ENCODE data around the gene HEXIM2.
A peak's percentile ranks its signal among the peaks of the same experiment; 100 is the strongest.
"Not testable (repeated sequence)": the region's sequence is repeated elsewhere in the genome, so short reads cannot be mapped to it uniquely, and the experiment has no call there.

The HEXIM2 gene

DNA sequence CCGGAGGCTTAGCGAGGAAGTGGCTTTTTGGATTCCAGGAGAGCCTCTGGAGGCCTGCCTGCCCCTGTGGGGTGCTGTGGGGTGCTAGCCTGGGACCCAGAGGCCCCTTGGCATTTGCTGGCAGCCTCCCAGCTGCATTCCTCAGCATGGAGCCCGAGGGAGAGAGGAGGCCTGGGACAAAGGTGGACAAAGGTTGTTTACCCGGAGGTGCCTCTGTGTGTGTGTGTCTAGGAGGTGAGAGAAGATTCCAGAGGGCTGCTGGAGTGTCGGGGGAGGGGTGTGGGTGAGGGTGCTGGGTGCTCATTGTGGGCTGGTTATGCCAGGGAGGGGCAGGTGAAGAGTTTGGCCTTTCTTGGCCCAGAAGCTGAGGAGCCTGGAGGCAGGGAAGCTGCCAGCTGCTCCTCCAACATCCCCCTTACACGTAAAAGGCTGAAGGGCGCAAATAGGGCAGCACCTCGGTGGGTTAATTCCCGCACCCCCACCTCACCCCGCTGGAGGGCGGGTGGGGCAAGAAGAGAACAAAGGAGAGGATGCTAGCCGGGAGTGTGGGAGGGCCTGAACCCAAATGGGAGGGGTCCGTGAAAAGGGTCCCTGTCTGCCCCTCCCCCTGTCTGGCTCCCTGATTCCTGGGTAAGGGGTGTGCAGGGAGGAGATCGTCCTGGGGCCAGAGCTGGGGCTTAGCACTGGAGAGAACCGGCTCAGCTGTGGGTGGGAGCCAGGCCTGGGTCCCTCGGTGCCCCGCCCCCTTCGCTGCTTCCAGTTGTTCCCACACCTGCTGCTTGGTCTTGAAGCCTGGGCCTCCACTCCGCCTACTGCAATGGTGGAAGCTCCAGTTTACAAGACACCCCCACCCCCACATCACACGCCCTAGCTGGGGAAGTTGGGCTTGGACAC, 9.9 kb downstream of the HEXIM2 start:
- no peak for DNase-seq

DNA sequence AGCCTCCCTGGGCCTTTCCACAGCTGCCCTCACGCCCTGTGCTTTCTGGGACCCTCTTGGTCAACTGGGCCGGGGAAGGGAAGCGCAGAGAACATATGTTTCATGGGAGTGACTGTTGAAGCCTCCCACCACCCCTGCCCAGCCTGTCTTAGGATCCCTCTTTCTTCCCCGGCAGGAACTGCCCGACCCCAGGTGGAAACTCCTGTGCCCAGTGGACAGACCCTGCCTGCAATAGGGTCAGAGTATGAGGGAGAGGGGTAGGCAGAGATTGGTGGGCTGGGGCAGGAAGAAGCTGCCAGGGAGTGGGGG, 10.5 kb downstream of the HEXIM2 start:
- DNase-seq = no peak

DNA sequence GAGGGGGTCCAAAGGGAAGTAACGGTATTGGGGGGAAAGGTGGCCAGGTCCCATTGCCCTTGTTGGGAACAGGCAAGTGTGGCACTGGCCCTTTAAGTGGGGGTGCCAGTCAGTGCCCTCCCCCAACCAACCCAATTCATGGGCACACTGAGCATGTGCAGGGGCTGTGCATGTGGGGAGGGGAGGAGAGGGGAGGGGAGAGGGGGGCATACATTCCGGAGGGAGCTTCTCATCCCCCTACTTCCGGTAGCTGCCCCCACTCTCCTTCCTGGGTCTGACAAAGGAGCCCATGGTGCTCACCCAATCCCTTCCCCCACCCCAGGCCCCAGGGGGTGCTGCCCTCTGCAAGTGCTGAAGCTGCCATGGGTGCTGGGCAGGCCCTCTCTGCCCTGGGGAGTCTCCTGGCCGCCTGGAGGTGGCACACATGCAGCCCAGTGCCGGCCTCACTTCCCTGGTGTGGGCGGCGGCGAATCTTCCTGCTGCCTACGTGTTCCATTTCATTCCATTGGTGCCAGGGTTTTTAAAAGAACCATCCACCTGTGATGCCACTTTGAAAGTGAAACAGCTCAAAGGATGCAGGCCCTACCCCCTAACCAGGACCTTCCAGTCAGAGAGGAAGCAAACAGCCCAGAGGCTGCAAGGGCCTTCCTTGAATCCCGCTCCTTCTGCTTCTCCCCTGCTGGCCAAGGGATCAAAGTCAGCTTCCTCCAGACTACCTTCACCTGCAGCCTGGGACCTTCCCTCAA, 11.0 kb downstream of the HEXIM2 start:
- peak; percentile 35 for DNase-seq

DNA sequence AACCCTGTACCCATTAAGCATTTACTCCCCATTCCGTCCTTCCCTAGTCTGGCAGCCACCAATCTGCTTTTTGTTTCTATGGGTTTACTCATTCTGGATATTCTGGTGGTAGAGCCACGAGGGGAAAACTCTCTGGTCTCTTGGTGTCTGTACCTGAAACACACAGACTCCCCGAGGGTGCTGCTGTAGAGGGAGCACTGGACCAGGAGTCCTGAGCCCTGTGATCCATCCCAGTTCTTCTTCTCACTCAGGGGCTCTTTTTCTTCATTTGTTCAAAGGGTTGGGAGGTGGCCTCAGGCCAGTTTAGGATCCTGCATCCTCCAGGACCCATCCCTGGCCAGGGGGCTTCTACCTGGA, 14.1 kb downstream of the HEXIM2 start:
- no peak for DNase-seq

DNA sequence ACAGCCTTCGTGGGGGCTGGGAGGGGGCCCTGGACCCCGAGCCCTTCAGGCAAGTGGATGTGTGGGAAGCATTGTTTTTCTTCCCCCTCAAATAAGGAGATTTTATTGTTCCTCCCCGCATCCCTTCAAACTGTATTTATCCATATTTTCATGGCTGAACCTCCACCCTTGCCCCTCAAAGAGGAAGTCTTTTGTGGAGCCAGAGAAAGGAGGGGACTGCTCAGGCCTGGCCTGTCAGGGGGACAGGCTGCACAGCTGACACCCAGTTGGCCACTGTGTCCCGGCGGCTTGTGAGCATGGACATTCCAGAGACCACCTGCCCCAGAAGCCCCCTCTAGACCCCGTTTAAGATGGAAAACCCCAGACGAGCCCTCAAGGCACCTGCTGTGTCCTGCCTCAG, 15.9 kb downstream of the HEXIM2 start:
- DNase-seq = no peak

DNA sequence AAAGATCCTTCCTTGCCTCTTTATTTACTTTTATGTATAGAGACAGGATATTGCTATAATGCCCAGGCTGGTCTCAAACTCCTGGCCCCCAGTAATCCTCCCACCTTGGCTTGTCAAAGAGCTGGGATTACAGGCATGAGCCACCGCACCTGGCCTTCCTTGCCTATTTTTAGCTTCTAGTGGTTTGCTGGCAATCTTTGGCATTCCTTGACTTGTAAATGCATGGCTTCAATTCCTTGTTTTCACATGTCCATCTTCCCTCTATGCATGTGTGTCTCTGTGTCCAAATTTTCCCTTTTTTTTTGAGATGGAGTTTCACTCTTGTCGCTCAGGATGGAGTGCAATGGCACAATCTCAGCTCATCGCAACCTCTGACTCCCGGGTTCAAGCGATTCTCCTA, 22.5 kb downstream of the HEXIM2 start:
- no peak for DNase-seq

DNA sequence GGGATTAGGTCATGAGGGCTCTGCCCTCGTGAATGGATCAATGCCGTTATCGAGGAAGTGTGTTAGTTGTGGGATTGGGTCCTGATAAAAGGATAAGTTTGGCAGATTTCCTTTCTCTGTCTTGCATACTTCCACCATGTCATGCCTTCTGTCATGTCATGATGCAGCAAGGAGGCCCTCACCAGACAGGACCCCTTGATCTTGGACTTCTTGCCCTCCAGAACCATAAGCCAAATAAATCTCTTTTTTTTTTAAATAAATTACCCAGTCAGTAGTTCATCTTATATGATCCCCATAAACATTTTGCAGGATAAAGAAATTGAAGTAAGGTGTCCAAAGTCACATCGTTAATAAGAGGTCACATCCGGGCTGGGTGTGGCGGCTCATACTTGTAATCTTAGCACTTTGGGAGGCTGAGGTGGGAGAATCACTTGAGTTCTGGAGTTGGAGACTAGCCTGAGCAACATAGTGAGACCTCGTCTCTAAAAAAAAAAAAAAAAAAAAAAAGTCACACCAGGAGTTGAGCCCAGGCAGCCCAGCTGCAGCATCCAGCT, 25.2 kb downstream of the HEXIM2 start:
- DNase-seq = no peak

DNA sequence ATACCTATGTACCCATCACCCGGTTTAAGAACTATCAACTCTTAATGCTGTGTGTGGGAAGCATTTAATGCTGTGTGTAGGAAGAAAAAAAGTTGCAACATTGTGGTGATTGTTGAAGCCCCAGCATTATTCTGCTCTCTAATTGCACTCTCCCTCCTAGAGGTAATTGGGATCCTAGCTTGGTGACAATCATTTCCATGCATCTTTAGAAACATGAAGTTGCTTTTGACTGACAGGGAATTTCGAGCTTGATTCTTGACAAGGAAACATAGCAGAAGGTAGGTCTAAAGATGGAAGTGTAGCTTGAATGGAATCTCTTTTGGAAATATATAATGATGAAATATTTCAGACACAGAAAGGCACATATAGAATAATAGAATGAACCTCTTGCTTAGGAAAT, 27.3 kb downstream of the HEXIM2 start:
- DNase-seq = no peak

DNA sequence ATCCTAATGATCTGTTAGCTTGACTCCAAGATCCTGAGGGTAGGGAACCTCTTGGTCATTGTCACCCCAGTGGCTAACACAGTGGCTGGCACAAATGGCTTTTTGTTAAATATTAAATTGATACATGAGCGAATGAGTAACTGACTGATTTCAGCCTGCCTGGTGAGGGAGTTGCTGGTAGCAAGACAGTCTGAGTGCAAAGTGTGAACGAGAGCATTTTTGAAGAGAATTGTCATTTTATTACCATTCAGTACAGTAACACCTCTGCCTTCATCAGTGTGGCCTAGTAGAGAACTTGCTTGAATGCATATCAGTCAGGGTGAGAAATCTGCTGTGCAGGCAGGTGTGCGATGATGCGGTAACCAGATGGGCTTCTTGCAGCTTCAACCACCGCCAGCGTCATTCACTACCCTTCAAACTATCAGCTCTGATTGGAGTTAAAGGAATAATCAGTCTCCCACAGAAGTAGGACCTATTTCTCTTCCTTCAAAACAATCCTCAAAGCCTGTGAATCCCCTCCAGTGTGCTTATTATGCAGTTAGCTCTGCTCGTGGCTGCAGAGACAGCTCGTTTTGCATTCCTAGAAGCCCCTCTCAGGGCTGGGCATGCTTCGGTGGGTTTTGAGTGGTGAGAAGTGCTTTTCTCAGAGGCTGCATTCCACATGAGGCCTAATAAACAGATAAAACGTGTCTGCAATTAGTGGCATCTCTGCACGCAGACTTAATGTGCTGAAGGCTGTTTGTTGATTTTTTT, 29.0 kb downstream of the HEXIM2 start:
- no peak for DNase-seq

DNA sequence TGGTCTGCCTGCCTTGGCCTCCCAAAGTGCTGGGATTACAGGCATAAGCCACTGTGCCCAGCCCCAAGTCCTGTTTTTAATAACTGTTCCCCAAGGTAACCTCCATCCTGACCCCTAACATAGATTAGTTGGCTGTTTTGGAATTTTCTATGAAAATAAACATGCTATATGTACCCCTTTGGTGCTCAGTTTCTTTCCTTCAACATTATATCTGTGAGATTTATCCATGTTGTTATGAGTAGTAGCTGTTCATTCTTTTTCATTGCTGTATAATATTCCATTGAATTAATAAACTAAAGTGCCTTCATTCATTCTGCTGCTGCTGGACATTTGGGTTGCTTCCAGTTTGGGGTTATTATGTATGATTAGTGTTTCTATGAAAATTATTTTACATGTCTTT, 33.7 kb downstream of the HEXIM2 start:
- DNase-seq = no peak

DNA sequence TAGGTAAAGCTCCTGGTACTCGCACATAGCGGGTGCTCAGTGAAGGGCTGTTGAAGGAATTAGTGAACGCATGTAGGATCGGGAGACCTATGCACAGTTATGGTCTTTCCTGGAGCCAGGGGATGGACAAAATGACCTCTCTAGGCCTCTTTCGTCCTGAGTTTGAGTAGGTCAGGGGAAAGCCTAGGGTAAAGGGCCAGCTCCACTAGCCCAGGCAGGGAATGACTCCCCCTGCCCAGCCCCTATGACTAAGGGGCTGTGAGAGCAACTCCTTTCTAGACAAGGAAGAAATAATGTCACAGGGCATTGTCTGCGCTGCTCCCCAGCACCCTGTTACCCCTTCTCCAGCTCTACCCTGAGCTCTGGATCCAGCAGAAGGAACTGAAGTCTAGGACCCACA, 35.4 kb downstream of the HEXIM2 start:
- DNase-seq = no peak

DNA sequence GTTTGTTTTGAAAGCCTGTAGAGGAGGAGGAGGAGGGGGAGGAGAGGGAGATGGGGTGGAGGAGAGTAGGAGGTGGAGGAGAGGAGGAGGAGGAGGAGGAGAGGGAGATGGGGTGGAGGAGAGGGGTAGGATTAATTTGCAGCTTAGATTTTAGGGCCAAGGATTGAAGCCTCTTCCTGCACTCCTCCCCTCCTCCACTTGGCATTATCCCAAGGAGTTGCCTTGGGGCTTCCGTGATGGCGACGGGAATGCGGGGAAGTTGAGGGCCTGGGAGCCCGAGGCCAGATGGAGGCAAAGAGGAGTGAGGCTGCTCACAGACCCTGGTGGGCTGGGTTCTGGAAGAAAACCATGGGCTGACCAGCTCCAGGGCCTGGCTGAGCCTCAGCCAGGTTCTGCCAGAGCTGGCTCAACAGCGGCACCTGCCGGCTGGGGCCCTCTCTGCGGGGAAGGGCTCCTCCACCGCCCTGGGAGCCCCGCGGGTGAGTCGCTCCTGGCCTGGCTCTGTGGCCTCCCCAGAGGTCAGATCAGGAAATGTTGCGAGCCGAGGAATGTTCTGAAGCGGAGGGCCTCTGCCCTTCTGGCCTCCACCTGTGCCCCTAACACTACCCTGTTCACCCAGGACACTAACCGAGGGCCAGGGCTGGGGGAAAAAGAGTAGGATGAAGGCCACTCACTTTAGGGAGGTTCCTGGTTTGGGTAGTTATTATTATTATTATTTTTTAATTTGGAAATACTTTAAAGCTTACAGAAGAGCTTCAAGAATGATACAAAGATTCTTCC, 36.1 kb downstream of the HEXIM2 start:
- peak; percentile 81 for DNase-seq

DNA sequence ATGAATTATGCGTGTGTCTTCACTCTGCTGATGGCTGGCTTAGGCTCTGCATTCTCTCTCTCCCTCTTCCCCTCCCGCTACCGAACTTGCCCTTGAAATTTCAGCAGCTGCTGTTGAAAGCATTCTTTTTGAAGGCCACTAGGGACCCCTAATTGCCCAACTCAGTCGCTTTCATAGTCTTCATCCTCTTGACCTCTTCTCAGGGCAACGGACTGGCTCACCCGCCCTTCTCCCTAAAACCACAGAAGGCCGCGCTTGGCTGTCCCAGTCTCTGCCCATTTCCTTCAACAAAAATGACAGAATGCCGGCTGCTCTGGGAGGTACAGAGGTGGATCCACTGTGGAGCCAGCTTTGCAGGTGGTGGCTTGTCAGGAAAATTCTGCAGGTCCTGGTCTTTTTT, 39.0 kb downstream of the HEXIM2 start:
- no peak for DNase-seq

DNA sequence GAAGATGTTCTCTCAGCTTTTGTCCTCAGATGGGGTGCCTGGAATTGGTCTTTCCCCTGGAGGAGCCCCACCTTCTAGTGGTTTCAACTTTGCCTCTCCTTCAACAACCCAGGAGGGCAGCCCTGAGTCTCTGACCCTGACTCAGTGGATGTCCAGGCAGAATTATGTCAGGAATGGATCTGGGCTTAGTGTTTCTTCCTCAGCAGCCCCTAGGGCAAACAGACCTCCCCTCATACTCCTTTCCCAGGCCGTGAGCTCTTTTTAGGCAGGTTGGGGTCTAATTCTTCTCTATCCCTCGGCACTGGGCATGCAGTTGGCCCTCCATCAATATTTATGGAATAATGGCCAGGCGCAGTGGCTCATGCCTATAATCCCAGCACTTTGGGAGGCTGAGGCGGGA, 39.8 kb downstream of the HEXIM2 start:
- no peak for DNase-seq

DNA sequence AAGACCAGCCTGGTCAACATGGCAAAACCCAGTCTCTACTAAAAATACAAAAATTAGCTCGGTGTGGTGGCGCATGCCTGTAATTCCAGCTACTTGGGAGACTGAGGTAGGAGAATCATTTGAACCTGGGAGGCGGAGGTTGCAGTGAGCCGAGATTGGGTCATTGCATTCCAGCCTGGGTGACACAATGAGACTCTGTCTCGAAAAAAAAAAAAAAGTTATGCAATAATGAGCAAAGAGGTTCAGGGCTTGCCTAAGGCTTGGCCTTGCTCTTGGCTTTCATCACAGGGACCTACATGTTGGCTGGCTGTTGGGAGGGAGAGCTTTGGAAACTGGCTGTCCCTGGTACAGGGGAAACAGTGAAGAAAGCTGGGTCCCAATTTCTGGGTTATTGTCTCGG, 40.2 kb downstream of the HEXIM2 start:
- not testable (repeated sequence) for DNase-seq

DNA sequence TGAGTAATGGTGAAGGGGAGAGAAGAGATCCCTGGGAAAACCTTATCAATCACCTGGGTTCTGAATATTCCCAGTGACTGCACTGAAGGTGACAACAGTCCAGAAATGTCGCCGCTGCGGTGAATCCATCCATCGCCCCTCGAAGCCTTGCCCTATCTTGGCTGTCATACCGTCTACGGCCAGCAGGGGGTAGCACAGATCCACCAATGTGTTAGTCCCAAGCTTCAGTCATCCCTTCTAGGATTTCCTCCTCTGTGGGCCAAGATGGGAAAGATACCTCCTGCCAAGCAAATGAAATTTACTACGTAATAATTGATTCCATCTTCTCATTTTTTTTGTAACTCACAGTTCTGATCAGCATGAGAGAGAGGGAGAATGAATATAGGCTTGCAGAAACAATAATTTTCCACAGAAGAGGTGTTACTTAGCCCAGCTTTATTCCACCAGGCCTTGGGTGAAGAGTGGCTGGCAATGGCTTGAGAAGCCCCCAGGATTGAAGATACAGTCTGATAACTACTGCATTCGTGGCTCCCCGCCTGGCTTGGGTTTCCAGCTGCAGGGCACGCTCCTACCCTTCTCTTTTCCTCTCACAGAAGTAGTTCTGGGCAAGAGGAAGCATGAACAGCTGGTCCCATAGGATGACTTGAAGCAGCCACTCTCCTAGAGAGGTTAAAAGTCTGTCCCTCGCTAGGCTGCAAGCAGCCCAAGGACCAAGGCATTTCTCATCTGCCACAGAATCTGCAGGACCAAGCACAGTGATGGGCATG, 57.4 kb downstream of the HEXIM2 start:
- DNase-seq = peak; percentile 49

Data from NK-92 treated with Interleukin-12 subunit alpha and Interleukin-12 subunit beta, amount 100 ng/mL, for 24 hours (cell line).